HAP-1 (cell line): Measurements from ENCODE around the gene OTOR.

Experiments used
- DNase-seq, 2 experiments: peaks; one replicate each; pipeline ENCODE4 v3.0.0-alpha.2; 2016 to 2020; ENCODE audit warnings: low spot score in 2 of 2
- H3K27me3 ChIP-seq: fragments of 250-450 bp; sonication (Bioruptor Pico); 2 replicates; pipeline ENCODE4 v1.5.1; 2020; ENCODE audit warnings: low read depth, mild to moderate bottlenecking, moderate library complexity
- H3K36me3 ChIP-seq: fragments of 250-450 bp; sonication (Bioruptor Pico); replicated peaks from 2 replicates; pipeline ENCODE4 v1.5.1; 2020; ENCODE audit warnings: mild to moderate bottlenecking
- H3K4me1 ChIP-seq: fragments of 250-450 bp; sonication (Bioruptor Pico); 2 replicates; pipeline ENCODE4 v1.5.1; 2020; ENCODE audit warnings: mild to moderate bottlenecking
- H3K4me3 ChIP-seq: fragments of 250-450 bp; sonication (Bioruptor Pico); 2 replicates; pipeline ENCODE4 v1.5.1; 2020; ENCODE audit warnings: mild to moderate bottlenecking, moderate library complexity
- H3K9me3 ChIP-seq: fragments of 250-450 bp; sonication (Bioruptor Pico); 2 replicates; pipeline ENCODE4 v1.5.1; 2020; ENCODE audit warnings: mild to moderate bottlenecking, moderate library complexity
- in situ Hi-C: fragments of 300-500 bp; cut with MboI; formaldehyde crosslinking; loops from 3 replicates; pipeline ENCODE4 v1.14.3; 2020; ENCODE audit warnings: low sequenced_read_pairs, inconsistent platforms, mixed read lengths

Gene OTOR

GRCh38 chr20:16760431-16761304 lies 12.5 kb downstream of the OTOR start:
- in situ Hi-C loops, result no loop called here
- no peak for DNase-seq
- no peaks in the 10 kb centered on the region for H3K9me3 ChIP-seq
- H3K36me3 ChIP-seq, result no peaks in the 10 kb centered on the region
- H3K4me3 ChIP-seq, result no peak overlapping the region
- peaks cover 4% of the 10 kb centered on the region for H3K27me3 ChIP-seq
- H3K4me1 ChIP-seq, result no peaks in the 10 kb centered on the region

GRCh38 chr20:16761305-16761829 lies 13.2 kb downstream of the OTOR start:
- peak; percentile 52 to 57 for DNase-seq
- Histone ChIP-seq H3K9me3 (no peaks in the 10 kb centered on the region), H3K27me3 (peaks cover 4% of the 10 kb centered on the region), H3K4me3 (no peak overlapping the region), H3K4me1 (no peaks in the 10 kb centered on the region), H3K36me3 (no peaks in the 10 kb centered on the region)
- in situ Hi-C loops, result no loop called here

DNA sequence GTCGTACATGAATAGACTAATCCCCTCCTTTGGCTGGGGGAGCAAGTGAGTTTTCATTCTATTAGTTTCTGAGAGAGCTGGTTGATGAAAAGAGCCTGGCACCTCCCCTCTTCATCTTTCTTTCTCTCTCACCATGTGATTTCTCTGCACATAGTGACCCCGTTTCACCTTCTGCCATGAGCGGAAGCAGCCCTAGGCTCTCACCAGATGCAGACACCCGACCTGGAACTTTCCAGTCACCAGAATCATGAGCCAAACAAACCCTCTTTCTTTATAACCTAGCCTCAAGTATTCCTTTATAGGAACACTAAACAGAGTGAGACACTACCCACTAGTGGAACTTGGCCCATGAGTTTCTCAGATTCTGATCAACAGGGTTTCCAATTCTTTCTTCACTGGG lies 16.4 kb downstream of the OTOR start:
- no peak overlapping the region for H3K4me3 ChIP-seq
- H3K27me3 ChIP-seq, result peaks cover 4% of the 10 kb centered on the region
- no peaks in the 10 kb centered on the region for H3K9me3 ChIP-seq
- H3K4me1 ChIP-seq, result no peaks in the 10 kb centered on the region
- no peaks in the 10 kb centered on the region for H3K36me3 ChIP-seq
- in situ Hi-C loops, result no loop called here
- no peak for DNase-seq

DNA sequence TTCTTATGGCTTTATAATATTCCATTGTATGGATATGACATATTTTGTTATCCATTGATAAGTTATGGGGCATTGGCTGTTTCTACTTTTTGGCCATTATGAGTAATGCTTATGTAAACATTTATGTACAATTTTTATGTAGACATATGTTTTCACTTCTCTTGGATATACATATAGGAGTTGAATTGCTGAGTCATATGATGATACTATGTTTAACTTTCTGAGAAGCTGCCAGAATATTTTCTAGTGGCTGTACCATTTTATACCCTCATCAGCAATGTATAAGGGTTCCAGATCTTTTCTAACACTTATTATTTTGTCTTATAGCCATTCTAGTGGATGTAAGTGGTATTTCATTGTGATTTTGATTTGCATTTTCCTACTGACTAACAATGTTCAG lies 23.1 kb downstream of the OTOR start:
- in situ Hi-C loops, result no loop called here
- no peaks in the 10 kb centered on the region for H3K4me1 ChIP-seq

DNA sequence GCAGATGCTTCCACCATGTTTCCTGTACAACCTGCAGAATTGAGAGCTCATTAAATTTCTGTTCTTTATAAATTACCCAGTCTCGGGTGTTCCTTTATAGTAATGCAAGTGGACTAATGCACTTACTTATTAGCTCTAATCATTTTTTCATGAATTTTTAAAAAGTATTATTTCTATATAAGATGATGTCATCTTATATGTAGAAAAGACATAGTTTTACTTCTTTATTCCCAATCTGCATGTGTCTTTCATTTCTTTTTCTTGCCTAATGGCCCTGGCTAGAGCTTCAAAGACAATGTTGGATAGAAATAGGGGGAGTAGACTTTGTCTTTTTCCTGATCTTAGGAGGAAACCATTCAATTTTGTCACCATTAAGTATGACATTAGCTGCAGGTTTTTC lies 27.8 kb downstream of the OTOR start:
- DNase-seq, result no peak
- Histone ChIP-seq H3K27me3 (no peaks in the 10 kb centered on the region), H3K36me3 (no peaks in the 10 kb centered on the region), H3K4me3 (no peak overlapping the region), H3K9me3 (no peaks in the 10 kb centered on the region), H3K4me1 (no peaks in the 10 kb centered on the region)
- in situ Hi-C loops, result no loop called here

More for the DNA sequence above, 23.1 kb downstream of the OTOR start:
- DNase-seq, result no peak
- Histone ChIP-seq H3K4me3 (no peak overlapping the region), H3K36me3 (no peaks in the 10 kb centered on the region), H3K27me3 (no peaks in the 10 kb centered on the region; the same call in 1 of the 2 replicates), H3K9me3 (no peaks in the 10 kb centered on the region)

DNA sequence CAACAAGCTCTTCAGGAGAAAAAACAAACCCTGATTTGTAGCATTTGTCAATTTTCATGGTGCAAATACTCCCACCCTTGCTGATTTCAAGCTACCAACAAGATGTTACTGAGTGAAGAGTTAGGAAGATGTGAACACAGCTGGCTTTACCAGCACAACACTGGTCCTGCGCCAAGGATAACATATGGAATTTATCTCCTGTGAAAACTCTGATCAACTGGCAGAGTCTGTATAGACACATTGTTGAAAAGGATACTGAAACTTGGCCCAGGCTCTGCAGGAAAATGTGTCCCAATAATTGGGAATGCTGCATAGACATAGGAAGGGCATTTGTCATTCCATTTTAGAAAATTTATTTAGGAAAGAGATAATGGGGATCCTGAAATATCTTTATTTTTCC lies 29.0 kb downstream of the OTOR start:
- Histone ChIP-seq H3K4me3 (no peak overlapping the region), H3K4me1 (no peaks in the 10 kb centered on the region), H3K36me3 (no peaks in the 10 kb centered on the region), H3K9me3 (no peaks in the 10 kb centered on the region; the same call in 1 of the 2 replicates), H3K27me3 (no peaks in the 10 kb centered on the region)
- in situ Hi-C loops, result no loop called here
- DNase-seq, result no peak

DNA sequence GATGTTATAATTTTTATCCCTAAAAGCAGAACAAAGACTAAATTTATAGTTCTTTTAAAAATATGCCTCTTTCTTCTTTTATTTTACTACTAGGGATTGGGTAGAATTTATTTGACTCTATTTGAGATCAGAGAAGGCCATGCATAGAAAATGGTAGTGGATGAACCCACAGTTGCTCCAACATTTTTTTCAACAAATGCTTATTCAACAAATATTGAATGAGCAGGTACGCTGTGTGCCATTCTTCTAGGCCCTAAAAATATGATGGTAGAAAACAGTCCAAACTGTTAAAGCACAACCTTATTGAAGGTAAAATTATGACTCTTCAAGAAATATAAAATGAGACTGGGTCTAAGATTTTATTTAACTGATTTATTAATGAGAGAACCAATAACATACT lies 30.0 kb downstream of the OTOR start:
- Histone ChIP-seq H3K4me1 (no peaks in the 10 kb centered on the region), H3K4me3 (no peak overlapping the region), H3K9me3 (no peaks in the 10 kb centered on the region; the same call in 1 of the 2 replicates), H3K36me3 (no peaks in the 10 kb centered on the region), H3K27me3 (no peaks in the 10 kb centered on the region)
- no peak for DNase-seq
- in situ Hi-C loops, result no loop called here

- in situ Hi-C loops, result no loop called here
- H3K4me3 ChIP-seq, result no peak overlapping the region
These were observed 33.3 kb downstream of the OTOR start for GRCh38 chr20:16781496-16781895.

GRCh38 chr20:16785226-16785625 lies 37.1 kb downstream of the OTOR start:
- Histone ChIP-seq H3K4me1 (peaks cover 3% of the 10 kb centered on the region; the same call in 1 of the 2 replicates), H3K4me3 (no peak overlapping the region), H3K36me3 (no peaks in the 10 kb centered on the region), H3K27me3 (no peaks in the 10 kb centered on the region), H3K9me3 (no peaks in the 10 kb centered on the region; the same call in 1 of the 2 replicates)
- DNase-seq, result peak in 1 of 2 experiments; percentile 29
- in situ Hi-C loops, result no loop called here

More at GRCh38 chr20:16781496-16781895, 33.3 kb downstream of the OTOR start:
- no peaks in the 10 kb centered on the region for H3K36me3 ChIP-seq
- no peak for DNase-seq
- no peaks in the 10 kb centered on the region; the same call in 1 of the 2 replicates for H3K9me3 ChIP-seq
- peaks cover 3% of the 10 kb centered on the region; the same call in 1 of the 2 replicates for H3K4me1 ChIP-seq
- H3K27me3 ChIP-seq, result no peaks in the 10 kb centered on the region
